HEK293 (cell line): ENCODE data around the gene EPG5.

Experiments
- MZF1 ChIP-seq: fragments of 450-650 bp; formaldehyde crosslinking; IDR thresholded peaks from 2 replicates; pipeline ENCODE4 v1.5.1; 2017; ENCODE audit warnings: missing biosample characterization, missing genetic modification characterization, borderline replicate concordance
- YY1 ChIP-seq: fragments of 450-650 bp; formaldehyde crosslinking; IDR thresholded peaks from 2 replicates; pipeline ENCODE4 v1.5.1; 2018; ENCODE audit warnings: missing biosample characterization, missing genetic modification characterization
- ZNF37A ChIP-seq: fragments of 450-650 bp; IDR thresholded peaks from 2 replicates; pipeline ENCODE4 v1.5.1; 2018; ENCODE audit warnings: missing biosample characterization, missing genetic modification characterization
- ZNF776 ChIP-seq: fragments of 450-650 bp; formaldehyde crosslinking; IDR thresholded peaks from 2 replicates; pipeline ENCODE4 v1.5.0; 2017; ENCODE audit warnings: missing biosample characterization, missing genetic modification characterization, borderline replicate concordance
- TF ChIP-seq, protein P1 (sequence below): fragments of 450-650 bp; formaldehyde crosslinking; IDR thresholded peaks from 2 replicates; pipeline ENCODE4 v1.5.1; 2016; ENCODE audit warnings: missing biosample characterization, missing genetic modification characterization

DNA sequence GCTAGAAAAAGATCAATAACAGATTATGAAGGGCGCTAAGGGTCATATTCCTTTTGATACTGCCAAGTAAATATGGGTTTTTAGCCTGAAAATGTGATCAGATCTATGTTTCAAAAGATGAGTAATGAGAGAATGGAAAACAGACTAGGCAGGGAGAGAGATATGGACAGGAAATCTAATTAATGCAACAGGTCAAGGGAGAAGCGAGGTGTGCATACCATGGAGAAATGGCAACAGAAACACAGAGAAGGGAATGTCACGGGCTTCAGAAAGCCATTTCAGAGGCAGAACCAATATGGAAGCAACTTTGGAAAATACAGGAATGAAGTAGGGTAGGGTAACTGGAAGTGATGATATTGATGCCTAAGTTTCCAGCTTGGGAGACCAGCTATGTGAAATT lies 72.3 kb downstream of the EPG5 start:
- TF ChIP-seq, protein P1, sequence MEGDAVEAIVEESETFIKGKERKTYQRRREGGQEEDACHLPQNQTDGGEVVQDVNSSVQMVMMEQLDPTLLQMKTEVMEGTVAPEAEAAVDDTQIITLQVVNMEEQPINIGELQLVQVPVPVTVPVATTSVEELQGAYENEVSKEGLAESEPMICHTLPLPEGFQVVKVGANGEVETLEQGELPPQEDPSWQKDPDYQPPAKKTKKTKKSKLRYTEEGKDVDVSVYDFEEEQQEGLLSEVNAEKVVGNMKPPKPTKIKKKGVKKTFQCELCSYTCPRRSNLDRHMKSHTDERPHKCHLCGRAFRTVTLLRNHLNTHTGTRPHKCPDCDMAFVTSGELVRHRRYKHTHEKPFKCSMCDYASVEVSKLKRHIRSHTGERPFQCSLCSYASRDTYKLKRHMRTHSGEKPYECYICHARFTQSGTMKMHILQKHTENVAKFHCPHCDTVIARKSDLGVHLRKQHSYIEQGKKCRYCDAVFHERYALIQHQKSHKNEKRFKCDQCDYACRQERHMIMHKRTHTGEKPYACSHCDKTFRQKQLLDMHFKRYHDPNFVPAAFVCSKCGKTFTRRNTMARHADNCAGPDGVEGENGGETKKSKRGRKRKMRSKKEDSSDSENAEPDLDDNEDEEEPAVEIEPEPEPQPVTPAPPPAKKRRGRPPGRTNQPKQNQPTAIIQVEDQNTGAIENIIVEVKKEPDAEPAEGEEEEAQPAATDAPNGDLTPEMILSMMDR = no peak
- no peak for TF ChIP-seq ZNF776 (tag by site-specific recombination)
- no peak for TF ChIP-seq ZNF37A
- no peak for TF ChIP-seq MZF1 (tag by site-specific recombination)
- no peak for TF ChIP-seq YY1 (tag by site-specific recombination)
